Kidney (tissue), 14 donors: ENCODE results near the gene PHOX2A. TPM values are rescaled to one million over a fixed set of nuclear protein-coding genes. Genes with fewer than 3 reads are reported as not detected.
A peak's percentile ranks its signal among the peaks of the same experiment; 100 is the strongest.

Source experiments
- DNase-seq, 5 donors: peaks; one replicate each; pipeline ENCODE4 v3.0.0-alpha.2; 2013 to 2020
- FAIRE-seq: peaks from 2 replicates; lab custom pipeline; 2012; peaks lifted over from hg19 to GRCh38; lab: Jason Lieb, UNC
- H3K27ac ChIP-seq, 2 donors: one replicate each; pipeline ENCODE4 v1.7.0; 2013; ENCODE audit warnings: low read depth in 2 of 2, low read length in 2 of 2, inconsistent platforms in 1 of 2
- H3K27me3 ChIP-seq: one replicate; pipeline ENCODE4 v1.7.1; 2013; ENCODE audit warnings: low read length, inconsistent platforms; ENCODE audit not compliant: control insufficient read depth, insufficient read depth
- H3K36me3 ChIP-seq, 3 donors: one replicate each; pipeline versions ENCODE4 v1.7.0 to v1.7.1; 2013; ENCODE audit warnings: low read length in 3 of 3, control low read depth in 1 of 3, inconsistent platforms in 1 of 3; ENCODE audit not compliant: insufficient read depth in 3 of 3, control insufficient read depth in 2 of 3
- H3K4me1 ChIP-seq, 3 donors: one replicate each; pipeline versions ENCODE4 v1.7.0 to v1.7.1; 2013; ENCODE audit warnings: low read length in 3 of 3, inconsistent platforms in 1 of 3, low read depth in 1 of 3; ENCODE audit not compliant: control insufficient read depth in 2 of 3, insufficient read depth in 2 of 3
- H3K4me3 ChIP-seq, 3 donors: one replicate each; pipeline versions ENCODE4 v1.7.0 to v1.8.1; 2013; ENCODE audit warnings: low read length in 3 of 3, control low read depth in 1 of 3, inconsistent platforms in 1 of 3
- H3K9ac ChIP-seq, 3 donors: one replicate each; pipeline versions ENCODE4 v1.7.0 to v1.7.1; 2013; ENCODE audit warnings: low read length in 3 of 3, control low read depth in 1 of 3, inconsistent platforms in 1 of 3
- H3K9me3 ChIP-seq, 3 donors: one replicate each; pipeline versions ENCODE4 v1.7.0 to v1.7.1; 2013; ENCODE audit warnings: low read length in 3 of 3, control low read depth in 1 of 3, inconsistent platforms in 1 of 3; ENCODE audit not compliant: control insufficient read depth in 2 of 3, insufficient read depth in 1 of 3
- CTCF ChIP-seq: IDR thresholded peaks from 3 replicates; pipeline ENCODE4 v1.5.1; 2012; ENCODE audit warnings: mild to moderate bottlenecking, moderate library complexity, borderline replicate concordance; ENCODE audit not compliant: insufficient read depth; ENCODE audit errors: extremely low read depth
- intact Hi-C: fragments of 100-400 bp; cut with DNase I; formaldehyde crosslinking; loops from one replicate; pipeline ENCODE4 v1.11.1; 2022
- polyA plus RNA-seq: library from polyadenylated mRNA; stranded (reverse); fragments of 350-450 nt; fragmentation: Illumina TruSeq; extraction: RNeasy Lipid Tissue Mini Kit (QIAGEN cat#74804); gene quantifications from one replicate; pipeline ENCODE4 v1.2.3, GENCODE V29; 2014; ENCODE audit warnings: low read depth, low replicate concordance; ENCODE audit not compliant: insufficient read depth
- total RNA-seq: library from RNA; stranded (reverse); fragmentation: NEBNext Ultra II Directional; extraction: Animal tissue kit (Norgen Biotek cat#: 25700); gene quantifications from one replicate; pipeline ENCODE4 v1.2.1, GENCODE V29; 2021
- donor health status: control.
- donor health status: control.
- donor health status: control.
- donor health status: control.
- donor health status: control.
- donor health status: DM: yes; HTN: yes; CAD: no.
- donor health status: Normal renal cell carcinoma (clear cell type).

Gene PHOX2A
- total and polyA plus RNA-seq, 2 donors from 2014 or later = not detected

DNA sequence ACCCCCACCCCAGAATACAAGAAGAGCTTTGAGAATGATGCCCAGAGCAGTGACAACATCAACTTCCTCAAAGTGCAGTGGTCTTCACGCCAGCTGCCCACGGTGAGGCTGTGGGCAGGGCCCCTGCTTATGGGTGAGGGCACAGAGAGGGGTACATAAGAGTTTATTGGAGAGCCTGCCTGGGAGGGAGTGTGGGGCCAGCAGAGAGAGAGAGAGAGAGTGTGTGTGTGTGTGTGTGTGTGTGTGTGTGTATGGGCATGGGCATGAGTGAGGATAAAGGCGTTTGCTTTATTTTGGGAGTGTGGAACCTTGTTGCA lies 9.5 kb downstream of the PHOX2A start:
- H3K27me3 ChIP-seq = peaks cover 2% of the 10 kb centered on the region
- intact Hi-C loops = no loop called here
- no peak for DNase-seq
- no peak overlapping the region for H3K9ac ChIP-seq
- no peak for FAIRE-seq
- H3K4me3 ChIP-seq = no peak overlapping the region
- H3K9me3 ChIP-seq = no peaks in the 10 kb centered on the region
- H3K4me1 ChIP-seq = peaks cover 0 to 10% (median 4%) of the 10 kb centered on the region in 3 donors
- no peak overlapping the region for H3K27ac ChIP-seq
- H3K36me3 ChIP-seq = peaks cover 9 to 67% (median 44%) of the 10 kb centered on the region in 3 donors
- TF ChIP-seq CTCF = no peak

- no peaks in the 10 kb centered on the region for H3K27me3 ChIP-seq
- peaks cover 9 to 72% (median 49%) of the 10 kb centered on the region in 3 donors for H3K36me3 ChIP-seq
- no peak for TF ChIP-seq CTCF
- no peak for FAIRE-seq
- H3K9me3 ChIP-seq = no peaks in the 10 kb centered on the region
- H3K27ac ChIP-seq = no peak overlapping the region
- intact Hi-C loops = no loop called here
- peak in 1 of 5 donors; percentile 6 for DNase-seq
- H3K4me3 ChIP-seq = no peak overlapping the region
- peaks cover 0 to 6% (median 4%) of the 10 kb centered on the region in 3 donors for H3K4me1 ChIP-seq
- no peak overlapping the region for H3K9ac ChIP-seq
These were observed 10.0 kb downstream of the PHOX2A start for GRCh38 chr11:72233773-72234513.

DNA sequence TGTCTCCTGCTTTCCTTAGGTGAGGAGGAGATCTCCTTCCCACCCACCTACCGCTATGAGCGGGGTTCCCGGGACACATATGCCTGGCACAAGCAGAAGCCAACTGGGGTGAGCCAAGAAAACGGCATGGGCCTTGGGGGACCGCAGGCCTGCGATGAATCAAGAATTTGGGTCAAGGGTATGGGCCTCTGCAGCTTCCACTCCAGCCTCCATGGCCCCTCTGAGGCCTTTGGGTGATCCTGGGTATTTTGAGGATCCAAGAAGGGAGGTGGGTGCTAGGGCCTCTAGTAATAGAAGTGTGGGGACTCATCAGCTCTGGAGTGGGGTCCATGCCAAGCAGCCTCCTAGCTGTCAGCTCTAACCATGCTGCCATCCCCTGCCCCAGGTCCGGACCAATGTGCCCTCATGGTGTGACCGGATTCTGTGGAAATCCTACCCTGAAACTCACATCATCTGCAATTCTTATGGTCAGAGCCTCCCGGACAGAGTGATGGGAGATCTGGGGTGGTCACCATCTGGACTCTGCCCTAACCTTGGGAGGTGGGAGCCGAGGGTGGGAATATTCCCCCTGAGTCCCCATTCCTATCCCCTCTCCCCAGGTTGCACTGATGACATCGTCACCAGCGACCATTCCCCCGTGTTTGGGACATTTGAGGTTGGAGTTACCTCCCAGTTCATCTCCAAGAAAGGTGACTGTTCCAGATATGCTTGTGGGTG lies 10.8 kb downstream of the PHOX2A start:
- no peak overlapping the region for H3K4me3 ChIP-seq
- TF ChIP-seq CTCF = no peak
- no peak overlapping the region for H3K9ac ChIP-seq
- intact Hi-C loops = no loop called here
- no peaks in the 10 kb centered on the region for H3K27me3 ChIP-seq
- DNase-seq (no peak), FAIRE-seq (no peak)
- H3K27ac ChIP-seq = no peak overlapping the region
- H3K4me1 ChIP-seq = peaks cover 0 to 4% (median 4%) of the 10 kb centered on the region in 3 donors
- peaks cover 9 to 78% (median 54%) of the 10 kb centered on the region in 3 donors for H3K36me3 ChIP-seq
- H3K9me3 ChIP-seq = no peaks in the 10 kb centered on the region
